ENCODE measurements around the gene SYT2.

SYT2 gene

DNA sequence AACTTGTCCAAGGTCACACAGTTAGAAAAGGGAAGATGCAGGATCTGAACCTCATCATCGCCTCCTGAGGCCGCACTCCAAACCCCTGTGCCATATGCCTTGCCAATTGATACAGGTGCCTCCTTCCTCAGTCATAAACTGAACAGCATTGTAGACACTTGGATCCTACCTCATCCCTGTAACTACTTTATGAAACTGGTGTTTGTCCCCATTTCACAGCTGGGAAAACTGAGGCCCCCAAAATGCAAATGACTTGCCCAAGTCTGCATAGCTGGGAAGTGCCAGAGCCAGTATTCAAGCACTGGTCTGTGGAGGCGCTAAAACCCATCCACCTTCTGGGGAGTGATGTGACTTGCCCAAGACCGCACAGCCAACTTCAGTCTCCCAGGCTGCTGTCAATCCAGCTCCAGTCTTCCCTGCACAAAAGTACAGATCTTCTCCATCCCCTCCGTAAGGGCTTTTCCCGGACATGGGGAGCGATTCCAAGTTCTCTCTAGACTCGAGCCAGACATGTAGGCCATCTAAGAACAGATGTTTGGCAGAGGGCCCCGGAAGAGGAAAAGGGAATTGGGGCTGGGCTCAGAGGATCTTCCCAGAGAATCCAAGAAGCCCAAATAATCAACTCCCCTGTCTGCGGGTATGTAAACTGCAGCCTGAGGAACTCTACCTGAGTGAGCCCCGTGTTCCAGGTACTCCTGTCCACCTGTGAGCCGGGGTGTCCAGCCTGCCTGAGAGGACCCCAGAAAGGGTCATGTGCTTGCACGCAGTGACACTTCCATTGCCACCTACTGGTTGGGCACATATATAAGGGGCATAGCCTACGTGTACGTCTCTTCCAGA lies 60.5 kb downstream of the SYT2 start:
- TF ChIP-seq CTCF (IDR thresholded peaks at IDR 0.05; ENCODE audit: low read depth, low read length) = no peak
- DNase-seq (ENCODE audit: low read depth, low spot score) = no peak
- in situ Hi-C loops (cut with HindIII; ENCODE audit: low sequenced_read_pairs) = no loop called here
- H3K4me3 ChIP-seq (ENCODE audit: low read depth, low read length) = no peak overlapping the region

GRCh38 chr1:202648605-202649226 lies 61.5 kb downstream of the SYT2 start:
- H3K4me3 ChIP-seq (ENCODE audit: low read depth, low read length) = no peak overlapping the region
- in situ Hi-C loops (cut with HindIII; ENCODE audit: low sequenced_read_pairs) = no loop called here
- TF ChIP-seq CTCF (IDR thresholded peaks at IDR 0.05; ENCODE audit: low read depth, low read length) = no peak
- no peak for DNase-seq (ENCODE audit: low read depth, low spot score)

DNA sequence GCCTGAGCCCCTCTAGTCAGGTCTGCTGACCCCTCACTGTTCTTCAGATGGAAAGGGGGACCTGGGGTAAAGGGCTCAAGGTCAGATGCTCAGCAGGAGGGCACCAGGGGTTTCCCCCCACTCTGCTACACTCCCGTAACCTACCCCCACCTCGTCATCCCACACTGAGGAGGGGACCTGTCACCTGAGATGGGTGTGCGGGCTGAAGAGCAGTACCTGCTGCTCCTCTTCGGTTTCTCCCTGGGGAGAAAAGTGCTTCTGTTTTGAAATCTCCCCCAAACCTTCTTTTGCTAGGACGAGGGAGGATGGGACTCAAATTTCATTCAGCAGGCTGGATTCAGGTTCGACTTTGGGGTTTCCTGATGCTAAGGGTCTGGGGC lies 65.2 kb downstream of the SYT2 start:
- no peak overlapping the region for H3K4me3 ChIP-seq (ENCODE audit: low read depth, low read length)
- TF ChIP-seq CTCF (IDR thresholded peaks at IDR 0.05; ENCODE audit: low read depth, low read length) = no peak
- in situ Hi-C loops (cut with HindIII; ENCODE audit: low sequenced_read_pairs) = no loop called here
- no peak for DNase-seq (ENCODE audit: low read depth, low spot score)

DNA sequence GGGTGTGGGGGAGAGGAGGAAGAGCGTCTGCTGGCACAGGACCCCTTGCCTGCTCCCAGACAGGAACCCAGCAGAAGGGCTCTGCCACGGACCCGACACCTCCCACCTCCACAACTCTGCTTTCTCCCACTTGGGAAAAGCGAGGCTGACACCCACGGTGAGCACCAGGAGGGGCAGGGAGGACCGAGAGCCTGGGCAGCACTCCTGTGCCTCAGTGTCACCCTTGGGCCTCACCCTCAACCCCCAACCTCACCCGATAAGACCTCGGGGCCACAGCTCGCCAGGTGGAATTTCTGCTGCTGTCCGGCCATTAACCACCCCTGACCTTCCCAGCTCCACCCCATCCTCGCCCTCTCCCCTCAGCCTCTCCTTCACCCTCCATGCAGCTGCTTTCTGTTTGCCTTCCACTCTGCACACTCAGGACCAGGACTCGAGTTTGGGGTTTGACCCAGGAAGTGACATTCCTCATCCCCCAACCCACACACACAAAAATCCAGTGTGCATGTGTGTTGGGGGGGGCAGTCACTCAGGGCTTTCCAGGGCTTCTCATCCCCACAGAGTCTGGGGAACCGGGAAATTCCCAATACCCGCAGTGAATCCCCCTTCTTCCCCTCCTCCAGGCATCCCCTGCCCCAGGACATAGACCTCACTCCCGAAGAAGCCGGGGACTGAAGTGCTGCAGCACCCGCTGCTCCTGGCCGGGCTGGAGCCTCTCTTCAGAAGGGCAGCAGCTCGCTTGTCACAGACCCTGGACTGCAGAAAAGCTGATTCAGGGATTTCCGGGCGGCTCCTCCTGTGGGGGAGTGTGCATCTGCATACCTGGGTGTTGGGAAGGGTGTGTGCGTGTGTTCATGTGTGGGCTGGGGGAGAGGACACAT lies 65.8 kb downstream of the SYT2 start:
- DNase-seq (ENCODE audit: low read depth, low spot score) = no peak
- no peak for TF ChIP-seq CTCF (IDR thresholded peaks at IDR 0.05; ENCODE audit: low read depth, low read length)
- H3K4me3 ChIP-seq (ENCODE audit: low read depth, low read length) = no peak overlapping the region
- in situ Hi-C loops (cut with HindIII; ENCODE audit: low sequenced_read_pairs) = no loop called here

GRCh38 chr1:202643397-202644218 lies 66.6 kb downstream of the SYT2 start:
- H3K4me3 ChIP-seq (ENCODE audit: low read depth, low read length) = no peak overlapping the region
- TF ChIP-seq CTCF (IDR thresholded peaks at IDR 0.05; ENCODE audit: low read depth, low read length) = no peak
- DNase-seq (ENCODE audit: low read depth, low spot score) = no peak
- in situ Hi-C loops (cut with HindIII; ENCODE audit: low sequenced_read_pairs) = no loop called here

All from astrocyte of the spinal cord (primary cell).